ENCODE data around the gene RIMBP2.

GRCh38 chr12:130451001-130451930 is 264.8 kb downstream of the RIMBP2 start:
- TF ChIP-seq GATA3 (IDR thresholded peaks at IDR 0.05; ENCODE audit: low read depth, low read length) (no peak), GATA2 (IDR thresholded peaks at IDR 0.05; ENCODE audit: low read depth, low read length) (no peak)

All from SH-SY5Y (cell line).